GM12878 (cell line): ENCODE results near the gene CBARP. TPM values are rescaled to one million over a fixed set of nuclear protein-coding genes. Genes with fewer than 3 reads are reported as not detected.

Experiments
- BCL11A ChIP-seq: IDR thresholded peaks from 2 replicates; pipeline ENCODE4 v1.6.1; 2011; ENCODE audit warnings: low read depth, low read length
- CREM ChIP-seq: IDR thresholded peaks from 2 replicates; pipeline ENCODE4 v1.6.1; 2014; ENCODE audit warnings: antibody characterized with exemption, low read depth
- DPF2 ChIP-seq: fragments of 450-650 bp; IDR thresholded peaks from 2 replicates; pipeline ENCODE4 v1.6.1; 2017; ENCODE audit warnings: mild to moderate bottlenecking
- EGR1 ChIP-seq, 2 experiments: IDR thresholded peaks; 1 replicate in 1 of 2; 2 replicates in 1 of 2; pipeline ENCODE4 v1.6.1; 2011 to 2012; ENCODE audit warnings: low read depth in 2 of 2, low read length in 2 of 2, borderline replicate concordance in 1 of 2, mild to moderate bottlenecking in 1 of 2, moderate library complexity in 1 of 2
- EP300 ChIP-seq, 2 experiments: fragments of 150-350 bp in 1 of 2; IDR thresholded peaks; 2 replicates each; pipeline ENCODE4 v1.6.1; 2011 to 2012; ENCODE audit warnings: low read depth in 2 of 2, low read length in 2 of 2, borderline replicate concordance in 1 of 2, improper control_type of control experiment in 1 of 2, inconsistent platforms in 1 of 2; ENCODE audit not compliant: control insufficient read depth in 1 of 2
- ETV6 ChIP-seq, 2 experiments: fragments of 450-650 bp in 1 of 2; IDR thresholded peaks in 1 of 2; conservative IDR thresholded peaks in 1 of 2; 2 replicates each; pipeline ENCODE4 v1.6.1; 2014; ENCODE audit warnings: antibody characterized with exemption in 1 of 2, borderline replicate concordance in 1 of 2, low read depth in 1 of 2, mild to moderate bottlenecking in 1 of 2, moderate library complexity in 1 of 2
- FOS ChIP-seq: IDR thresholded peaks from 3 replicates; pipeline ENCODE4 v1.6.1; 2011; ENCODE audit warnings: borderline replicate concordance; ENCODE audit not compliant: insufficient read length; ENCODE audit errors: extremely low read depth
- HDGF ChIP-seq: fragments of 450-650 bp; IDR thresholded peaks from 2 replicates; pipeline ENCODE4 v1.6.1; 2016; ENCODE audit warnings: antibody characterized with exemption
- IKZF1 ChIP-seq: fragments of 450-650 bp; conservative IDR thresholded peaks from 2 replicates; pipeline ENCODE4 v1.6.1; 2017; ENCODE audit warnings: antibody characterized with exemption, mild to moderate bottlenecking
- JUND ChIP-seq: IDR thresholded peaks from 2 replicates; pipeline ENCODE4 v1.6.1; 2012; ENCODE audit warnings: low read depth, mild to moderate bottlenecking, low read length, improper control_type of control experiment, moderate library complexity
- LARP7 ChIP-seq: fragments of 450-650 bp; IDR thresholded peaks from 2 replicates; pipeline ENCODE4 v1.6.1; 2017; ENCODE audit warnings: mild to moderate bottlenecking
- MEF2A ChIP-seq: IDR thresholded peaks from 2 replicates; pipeline ENCODE4 v1.6.1; 2011; ENCODE audit warnings: low read depth, mild to moderate bottlenecking, low read length, moderate library complexity; ENCODE audit not compliant: insufficient read depth
- MXI1 ChIP-seq: fragments of 150-350 bp; IDR thresholded peaks from 2 replicates; pipeline ENCODE4 v1.6.1; 2011; ENCODE audit warnings: low read depth, mild to moderate bottlenecking, inconsistent platforms, low read length, improper control_type of control experiment
- NFYB ChIP-seq: IDR thresholded peaks from 2 replicates; pipeline ENCODE4 v1.6.1; 2011; ENCODE audit warnings: low read depth, mild to moderate bottlenecking, low read length, improper control_type of control experiment, moderate library complexity; ENCODE audit not compliant: insufficient read depth
- NRF1 ChIP-seq: conservative IDR thresholded peaks from 2 replicates; pipeline ENCODE4 v1.6.1; 2011; ENCODE audit warnings: mild to moderate bottlenecking, low read depth, low read length, improper control_type of control experiment
- POLR2A ChIP-seq: IDR thresholded peaks from 2 replicates; pipeline ENCODE4 v1.6.1; 2011; ENCODE audit warnings: low read depth, mild to moderate bottlenecking, low read length
- SIN3A ChIP-seq: IDR thresholded peaks from 2 replicates; pipeline ENCODE4 v1.6.1; 2012; ENCODE audit warnings: low read depth, low read length, improper control_type of control experiment
- SMARCA5 ChIP-seq: fragments of 450-650 bp; IDR thresholded peaks from 2 replicates; pipeline ENCODE4 v1.6.1; 2017; ENCODE audit warnings: mild to moderate bottlenecking
- SRF ChIP-seq, 2 experiments: IDR thresholded peaks; 2 replicates each; pipeline ENCODE4 v1.6.1; 2011; ENCODE audit warnings: low read depth in 2 of 2, low read length in 2 of 2, mild to moderate bottlenecking in 1 of 2, moderate library complexity in 1 of 2
- polyA plus RNA-seq, 11 experiments: library from polyadenylated mRNA; depleted of rRNA in 4 of 11; unstranded in 6 of 11; stranded (reverse) in 5 of 11; fragments of >200 nt; fragmentation: Nextera tagmentation in 4 of 11; fragmentation: Illumina TruSeq in 1 of 11; extraction: Ambion mirVana in 4 of 11; extraction: Trizol in 1 of 11; gene quantifications; 1 replicate in 1 of 11; 2 replicates in 10 of 11; pipeline versions ENCODE4 v1.2.1 to v1.2.3, GENCODE V29; 2011 to 2016; ENCODE audit warnings: inconsistent platforms in 2 of 11, missing spikeins in 2 of 11, low read depth in 1 of 11
- total RNA-seq, 4 experiments: library from RNA; depleted of rRNA in 3 of 4; stranded (reverse); fragments of >200 nt in 3 of 4; fragmentation: Illumina TruSeq in 1 of 4; extraction: Trizol in 1 of 4; gene quantifications; 2 replicates each; pipeline versions ENCODE4 v1.2.1 to v1.2.3, GENCODE V29; 2013 to 2021
- TF ChIP-seq, protein P1 (sequence below): fragments of 450-650 bp; IDR thresholded peaks from 2 replicates; pipeline ENCODE4 v1.6.1; 2016; ENCODE audit warnings: mild to moderate bottlenecking
- TF ChIP-seq, protein P2 (sequence below): fragments of 150-350 bp; IDR thresholded peaks from 2 replicates; pipeline ENCODE4 v1.6.1; 2016; ENCODE audit warnings: low read depth, low read length

The CBARP gene
- total and polyA plus RNA-seq, 10 of the 15 experiments (the other 5 are each of a cell fraction or from before 2014, with no cell fraction given): 0.04 to 0.59 (median 0.18) TPM; not detected in 3

DNA sequence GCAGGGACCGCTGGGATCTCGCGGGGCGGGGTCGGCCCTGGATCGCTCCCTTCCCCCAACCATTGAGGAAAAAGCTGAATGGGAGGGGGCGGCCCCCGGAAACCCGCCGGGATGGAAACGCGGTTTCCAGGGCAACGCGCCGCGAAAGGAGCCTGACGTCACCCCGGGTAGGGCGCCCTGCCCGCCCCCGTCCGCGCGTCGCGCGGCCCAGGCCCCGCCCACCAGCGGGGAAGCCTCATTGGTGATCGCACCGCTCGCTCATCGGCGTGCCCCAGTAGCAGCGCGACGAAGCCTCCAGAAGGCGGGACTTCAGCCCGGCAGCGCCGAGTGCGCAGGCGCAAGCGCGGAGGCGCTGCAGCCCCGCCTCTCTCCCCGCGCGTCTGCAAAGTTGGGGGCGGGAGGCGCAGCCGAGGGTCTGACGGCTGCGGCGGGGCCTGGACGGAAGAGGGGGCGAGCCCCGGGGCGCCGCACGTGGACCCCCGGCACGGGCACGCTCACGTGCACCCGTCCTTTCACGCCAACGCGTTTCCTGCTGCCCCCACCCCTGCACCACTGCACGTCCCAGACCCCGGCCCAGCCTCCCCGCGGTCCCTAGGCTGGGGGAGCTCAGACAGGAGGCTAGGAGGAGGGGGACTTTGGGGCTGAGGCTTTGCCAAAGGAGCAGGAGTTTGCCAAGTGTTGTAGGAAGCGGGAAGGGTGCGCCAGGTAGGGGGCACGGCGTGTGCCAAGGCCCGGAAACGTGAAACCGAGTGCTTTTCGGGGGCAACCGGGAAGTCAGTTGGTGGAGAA is 23.1 kb upstream of the CBARP start (continued):
- TF ChIP-seq MEF2A (0 out of 2 replicates have a peak, but pooled peaks have one; percentile 4), EGR1 (IDR thresholded peaks at IDR 0.05; ENCODE audit: borderline replicate concordance in 1 of 2, low read depth in 2 of 2, low read length in 2 of 2) (peak in 1 of 2 experiments; percentile 84; a peak in 2 of 3 replicates), FOS (peak; percentile 51), POLR2A (peak; percentile 39; the same call in 1 of the 2 replicates), NFYB (peak; percentile 95), EP300 (IDR thresholded peaks at IDR 0.05; ENCODE audit: borderline replicate concordance in 1 of 2, control insufficient read depth in 1 of 2, low read depth in 2 of 2, low read length in 2 of 2) (0 out of 4 replicates have a peak, but pooled peaks of 1 of the 2 experiments have one; percentile 19), SIN3A (no peak), MXI1 (peak; percentile 46; the same call in 1 of the 2 replicates), HDGF (no peak), LARP7 (peak; percentile 63; the same call in 1 of the 2 replicates), IKZF1 (peak; percentile 65; the same call in 1 of the 2 replicates), BCL11A (no peak), CREM (peak; percentile 59), JUND (peak; percentile 50), ETV6 (conservative IDR thresholded peaks at IDR 0.05 in 1 of 2, IDR thresholded peaks at IDR 0.05 in 1 of 2; ENCODE audit: borderline replicate concordance in 1 of 2, low read depth in 1 of 2) (peak in 1 of 2 experiments; percentile 15; a peak in 1 of 4 replicates), DPF2 (peak; percentile 98), SRF (IDR thresholded peaks at IDR 0.05; ENCODE audit: low read depth in 2 of 2, low read length in 2 of 2) (0 out of 4 replicates have a peak, but pooled peaks of 1 of the 2 experiments have one; percentile 60), SMARCA5 (0 out of 2 replicates have a peak, but pooled peaks have one; percentile 19), NRF1 (peak; percentile 76)
- TF ChIP-seq, protein P1, sequence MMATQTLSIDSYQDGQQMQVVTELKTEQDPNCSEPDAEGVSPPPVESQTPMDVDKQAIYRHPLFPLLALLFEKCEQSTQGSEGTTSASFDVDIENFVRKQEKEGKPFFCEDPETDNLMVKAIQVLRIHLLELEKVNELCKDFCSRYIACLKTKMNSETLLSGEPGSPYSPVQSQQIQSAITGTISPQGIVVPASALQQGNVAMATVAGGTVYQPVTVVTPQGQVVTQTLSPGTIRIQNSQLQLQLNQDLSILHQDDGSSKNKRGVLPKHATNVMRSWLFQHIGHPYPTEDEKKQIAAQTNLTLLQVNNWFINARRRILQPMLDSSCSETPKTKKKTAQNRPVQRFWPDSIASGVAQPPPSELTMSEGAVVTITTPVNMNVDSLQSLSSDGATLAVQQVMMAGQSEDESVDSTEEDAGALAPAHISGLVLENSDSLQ: peak; percentile 99
- TF ChIP-seq, protein P2, sequence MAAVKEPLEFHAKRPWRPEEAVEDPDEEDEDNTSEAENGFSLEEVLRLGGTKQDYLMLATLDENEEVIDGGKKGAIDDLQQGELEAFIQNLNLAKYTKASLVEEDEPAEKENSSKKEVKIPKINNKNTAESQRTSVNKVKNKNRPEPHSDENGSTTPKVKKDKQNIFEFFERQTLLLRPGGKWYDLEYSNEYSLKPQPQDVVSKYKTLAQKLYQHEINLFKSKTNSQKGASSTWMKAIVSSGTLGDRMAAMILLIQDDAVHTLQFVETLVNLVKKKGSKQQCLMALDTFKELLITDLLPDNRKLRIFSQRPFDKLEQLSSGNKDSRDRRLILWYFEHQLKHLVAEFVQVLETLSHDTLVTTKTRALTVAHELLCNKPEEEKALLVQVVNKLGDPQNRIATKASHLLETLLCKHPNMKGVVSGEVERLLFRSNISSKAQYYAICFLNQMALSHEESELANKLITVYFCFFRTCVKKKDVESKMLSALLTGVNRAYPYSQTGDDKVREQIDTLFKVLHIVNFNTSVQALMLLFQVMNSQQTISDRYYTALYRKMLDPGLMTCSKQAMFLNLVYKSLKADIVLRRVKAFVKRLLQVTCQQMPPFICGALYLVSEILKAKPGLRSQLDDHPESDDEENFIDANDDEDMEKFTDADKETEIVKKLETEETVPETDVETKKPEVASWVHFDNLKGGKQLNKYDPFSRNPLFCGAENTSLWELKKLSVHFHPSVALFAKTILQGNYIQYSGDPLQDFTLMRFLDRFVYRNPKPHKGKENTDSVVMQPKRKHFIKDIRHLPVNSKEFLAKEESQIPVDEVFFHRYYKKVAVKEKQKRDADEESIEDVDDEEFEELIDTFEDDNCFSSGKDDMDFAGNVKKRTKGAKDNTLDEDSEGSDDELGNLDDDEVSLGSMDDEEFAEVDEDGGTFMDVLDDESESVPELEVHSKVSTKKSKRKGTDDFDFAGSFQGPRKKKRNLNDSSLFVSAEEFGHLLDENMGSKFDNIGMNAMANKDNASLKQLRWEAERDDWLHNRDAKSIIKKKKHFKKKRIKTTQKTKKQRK: no peak
